ENCODE measurements around the gene LSM5.

Gene LSM5

DNA sequence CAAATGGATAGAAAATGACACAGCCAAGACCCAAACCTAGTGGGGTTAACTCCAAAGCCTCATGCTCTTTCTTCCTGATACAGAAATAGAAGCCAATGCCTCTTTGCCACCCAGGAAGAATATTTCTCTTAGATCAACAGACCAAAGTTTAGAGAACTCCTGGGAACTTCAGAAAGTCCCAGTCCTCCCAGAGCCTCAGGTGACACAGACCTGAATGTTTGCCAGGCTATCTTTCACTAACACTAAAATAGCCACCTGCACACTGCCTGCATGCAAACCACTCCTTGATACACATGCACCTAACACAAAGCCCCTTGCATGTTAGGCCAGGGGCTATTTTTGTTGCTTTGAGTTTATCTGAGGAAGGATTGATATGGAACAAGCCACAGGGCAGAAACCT, 27.7 kb downstream of the LSM5 start:
- no peak for DNase-seq (ENCODE audit: low read depth, low spot score)

DNA sequence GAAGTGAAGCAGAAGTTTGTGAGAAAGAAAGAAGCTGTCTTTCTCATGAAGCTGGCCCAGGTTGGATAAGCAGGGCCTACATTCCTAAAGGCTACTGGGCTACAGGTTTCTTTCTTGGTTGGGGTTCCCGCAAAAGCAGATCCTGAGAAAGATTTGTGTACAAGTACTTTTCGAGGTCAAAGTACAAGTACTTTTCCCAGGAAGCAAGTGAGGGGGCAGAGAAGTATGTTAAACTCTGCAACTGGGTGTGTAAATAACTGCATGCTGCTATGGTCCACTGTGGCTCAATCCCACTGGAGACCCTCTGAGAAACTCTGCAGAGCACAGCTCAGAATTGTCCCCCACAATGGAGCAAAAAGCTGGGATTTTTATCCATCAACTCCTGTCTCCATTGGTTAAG, 28.7 kb downstream of the LSM5 start:
- DNase-seq (ENCODE audit: low read depth, low spot score), result no peak

DNA sequence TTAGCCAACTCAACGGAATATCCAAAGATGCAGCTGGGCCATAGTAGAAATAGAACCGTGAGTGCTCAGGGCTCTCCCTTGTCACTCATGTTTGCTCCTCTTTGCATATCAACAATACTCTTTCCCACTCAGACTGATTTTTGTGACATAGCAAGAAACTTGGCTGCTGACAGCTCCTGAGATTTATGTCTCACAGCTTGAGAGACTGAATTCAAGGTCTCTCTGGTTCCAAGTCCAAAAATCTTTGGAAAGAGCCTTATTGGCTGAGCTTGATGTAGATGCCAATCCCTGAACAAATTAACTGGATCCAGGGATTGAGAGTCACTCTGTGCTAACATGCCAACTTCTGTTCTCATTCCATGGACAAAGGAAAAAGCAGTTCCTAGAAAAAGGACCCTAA, 30.4 kb downstream of the LSM5 start:
- no peak for DNase-seq (ENCODE audit: low read depth, low spot score)

DNA sequence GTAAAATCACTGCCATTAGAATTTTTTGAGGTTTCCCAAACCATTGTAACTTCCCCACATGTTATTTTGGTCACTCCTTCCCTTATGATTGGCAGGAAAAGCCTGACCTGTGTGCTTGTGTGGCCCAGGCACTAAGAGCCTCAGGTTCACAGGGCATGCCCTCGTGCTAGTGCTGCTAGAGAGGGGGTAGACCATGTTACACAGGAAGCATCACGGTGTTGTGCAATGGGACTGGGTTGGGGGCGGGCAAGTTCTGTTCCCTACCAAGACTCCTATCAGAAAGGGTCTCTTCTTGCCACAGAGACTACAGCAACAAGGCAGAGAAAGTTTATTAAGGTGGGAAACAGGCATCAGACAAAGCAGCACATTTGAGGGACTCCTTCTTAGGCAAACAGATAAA, 32.2 kb downstream of the LSM5 start:
- no peak for DNase-seq (ENCODE audit: low read depth, low spot score)

DNA sequence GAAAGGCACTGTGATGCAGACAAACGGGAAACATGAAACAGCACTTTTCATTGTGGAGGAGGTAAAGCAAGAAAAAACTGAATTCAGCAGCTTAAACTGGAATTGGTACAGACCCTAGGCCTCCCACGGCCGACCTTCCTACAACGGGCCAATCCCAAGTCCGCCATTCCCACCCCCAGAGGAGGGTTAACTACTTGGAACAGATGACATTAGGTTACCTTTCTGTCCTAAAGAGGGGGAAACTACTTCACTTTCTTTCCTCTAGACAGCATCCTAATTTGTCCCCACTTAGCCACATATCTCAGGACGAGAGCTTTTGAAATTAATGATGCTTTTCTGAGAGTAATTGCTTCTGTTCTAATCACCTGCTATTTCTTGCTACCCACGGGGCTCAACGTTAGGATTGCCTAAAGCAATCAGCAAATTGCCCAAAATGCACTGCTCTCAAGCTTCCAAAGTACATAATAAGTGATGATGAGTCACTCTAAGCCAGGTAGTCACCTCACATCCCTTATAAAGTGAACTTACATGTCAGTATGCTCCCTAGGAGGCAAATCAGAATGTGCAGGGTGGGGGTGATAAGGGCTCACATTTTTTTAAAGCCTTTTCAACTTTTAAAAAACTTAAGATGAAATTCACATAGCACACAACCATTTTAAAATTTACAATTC, 36.7 kb downstream of the LSM5 start:
- DNase-seq (ENCODE audit: low read depth, low spot score), result no peak

DNA sequence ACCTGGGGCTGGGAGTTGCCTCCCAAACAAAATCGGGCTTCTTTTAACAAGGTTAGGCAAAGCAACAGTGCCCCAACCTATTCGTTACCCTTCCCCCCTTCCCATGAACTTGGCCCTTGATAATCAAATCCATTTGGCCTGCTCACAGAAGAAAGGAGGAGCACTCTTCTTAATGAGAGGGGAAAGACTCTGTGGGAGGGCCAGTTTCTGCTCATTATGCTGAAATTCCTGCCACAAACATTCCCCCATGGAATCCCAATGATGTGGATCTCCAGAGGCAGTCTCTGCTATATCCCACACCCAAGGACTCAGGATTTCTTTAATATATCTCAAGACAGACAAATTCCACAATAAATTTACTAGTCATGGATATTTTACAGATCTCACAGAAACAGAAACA, 43.0 kb downstream of the LSM5 start:
- DNase-seq (ENCODE audit: low read depth, low spot score), result no peak

DNA sequence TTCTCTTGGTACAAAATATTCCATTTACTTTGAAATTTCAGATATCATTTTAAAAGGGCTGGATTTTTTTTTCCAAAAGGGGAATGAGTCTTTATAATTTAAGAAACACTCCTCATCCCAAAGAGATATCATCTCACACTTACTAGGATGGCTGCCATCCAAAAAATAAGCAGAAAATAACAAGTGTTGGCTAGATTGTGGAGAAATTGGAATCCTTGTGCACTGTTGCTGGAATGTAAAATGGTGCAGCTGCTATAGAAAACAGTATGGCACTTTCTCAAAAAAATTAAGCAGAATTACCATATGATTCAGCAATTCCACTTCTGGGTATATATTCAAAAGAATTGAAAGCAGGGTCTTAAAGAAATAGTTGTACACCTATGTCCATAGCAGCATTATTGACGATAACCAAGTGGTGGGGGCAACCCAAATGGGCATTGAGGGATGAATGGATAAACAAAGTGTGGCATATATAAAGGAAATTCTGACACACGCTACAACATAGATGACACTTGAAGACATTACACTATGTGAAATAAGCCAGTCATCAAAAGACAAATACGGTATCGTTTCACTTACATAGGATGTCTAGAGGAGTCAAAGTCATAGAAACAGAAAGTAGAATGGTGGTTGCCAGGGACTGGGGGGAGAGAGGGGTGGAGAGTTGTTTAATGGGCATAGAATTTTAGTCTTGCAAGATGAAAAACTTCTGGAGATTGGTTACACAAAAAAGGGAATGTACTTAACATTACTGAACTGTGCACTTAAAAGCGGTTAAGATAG, 53.8 kb downstream of the LSM5 start:
- no peak for DNase-seq (ENCODE audit: low read depth, low spot score)

All from iPS DF 19.7 (cell line).